ENCODE data around the gene TAS2R30. TPM values are rescaled to one million over a fixed set of nuclear protein-coding genes. Genes with fewer than 3 reads are reported as not detected.
"Not testable (repeated sequence)": the region's sequence is repeated elsewhere in the genome, so short reads cannot be mapped to it uniquely, and the experiment has no call there.

Gene TAS2R30
- total RNA-seq, 1 donor = 9.1 TPM

GRCh38 chr12:11106288-11106687 lies 28.2 kb downstream of the TAS2R30 start:
- no peak for DNase-seq (ENCODE audit: low read depth)
- no peak for TF ChIP-seq CTCF (IDR thresholded peaks at IDR 0.05; ENCODE audit: insufficient read depth, low read depth, low read length)
- H3K4me3 ChIP-seq (ENCODE audit: low read depth, low read length) = no peak overlapping the region

- DNase-seq (ENCODE audit: low read depth) = no peak
- no peak for TF ChIP-seq CTCF (IDR thresholded peaks at IDR 0.05; ENCODE audit: insufficient read depth, low read depth, low read length)
- no peak overlapping the region for H3K4me3 ChIP-seq (ENCODE audit: low read depth, low read length)
Measured at GRCh38 chr12:11105546-11105945, 28.9 kb downstream of the TAS2R30 start.

GRCh38 chr12:11094910-11095309 lies 39.5 kb downstream of the TAS2R30 start:
- DNase-seq (ENCODE audit: low read depth); H3K4me3 ChIP-seq (ENCODE audit: low read depth, low read length): not testable (repeated sequence)

- no peak for TF ChIP-seq CTCF (IDR thresholded peaks at IDR 0.05; ENCODE audit: insufficient read depth, low read depth, low read length)
- no peak for DNase-seq (ENCODE audit: low read depth)
Measured at GRCh38 chr12:11092128-11092527, 42.3 kb downstream of the TAS2R30 start, which contains the start of gene TAS2R43. TAS2R43 (minus strand) TSS chr12:11092313; CDS start chr12:11092229, 84 bp downstream.

GRCh38 chr12:11089246-11089645 lies 45.2 kb downstream of the TAS2R30 start:
- no peak for TF ChIP-seq CTCF (IDR thresholded peaks at IDR 0.05; ENCODE audit: insufficient read depth, low read depth, low read length)
- DNase-seq (ENCODE audit: low read depth) = no peak
- H3K4me3 ChIP-seq (ENCODE audit: low read depth, low read length) = no peak overlapping the region

More at GRCh38 chr12:11092128-11092527, 42.3 kb downstream of the TAS2R30 start, which contains the start of gene TAS2R43:
- H3K4me3 ChIP-seq (ENCODE audit: low read depth, low read length) = no peak within 1 kb of the TSS

GRCh38 chr12:11085419-11085818 lies 49.0 kb downstream of the TAS2R30 start:
- no peak for TF ChIP-seq CTCF (IDR thresholded peaks at IDR 0.05; ENCODE audit: insufficient read depth, low read depth, low read length)
- no peak for DNase-seq (ENCODE audit: low read depth)
- no peak overlapping the region for H3K4me3 ChIP-seq (ENCODE audit: low read depth, low read length)

Small RNA genes lying within 50 kb of the gene (small RNA-seq; reads per million reads assigned to genes)
- gene AC018630.1 = not detected

Other genes starting within 250 kb of the TAS2R30 start
- gene TAS2R13, start 225.1 kb downstream of the TAS2R30 start, total RNA-seq = 3.0 and 3.9 TPM in 2 replicates
- gene PRH2, start 205.4 kb downstream of the TAS2R30 start, total RNA-seq = 0.32 and 0.43 TPM in 2 replicates
- gene TAS2R14, start 195.4 kb downstream of the TAS2R30 start, total RNA-seq = 4.5 and 6.9 TPM in 2 replicates
- gene TAS2R50, start 147.7 kb downstream of the TAS2R30 start, total RNA-seq = 5.8 and 7.3 TPM in 2 replicates
- 5.2 and 5.5 TPM in 2 replicates for gene TAS2R20, start 136.3 kb downstream of the TAS2R30 start, total RNA-seq
- 4.8 and 7.8 TPM in 2 replicates for gene TAS2R19, start 112.0 kb downstream of the TAS2R30 start, total RNA-seq
- gene TAS2R31, start 103.2 kb downstream of the TAS2R30 start, total RNA-seq = 7.3 and 8.4 TPM in 2 replicates
- 4.2 and 4.3 TPM in 2 replicates for gene TAS2R46, start 72.3 kb downstream of the TAS2R30 start, total RNA-seq
- gene TAS2R43, start 42.3 kb downstream of the TAS2R30 start, total RNA-seq = 3.5 and 4.5 TPM in 2 replicates
- 7.3 and 7.4 TPM in 2 replicates for gene SMIM10L1, start 36.5 kb upstream of the TAS2R30 start, total RNA-seq
- not detected in 2 replicates for gene TAS2R42, start 52.3 kb upstream of the TAS2R30 start, total RNA-seq
- gene PRB3, start 135.1 kb upstream of the TAS2R30 start, total RNA-seq = not detected in 2 replicates
- not detected in 2 replicates for gene PRB4, start 175.8 kb upstream of the TAS2R30 start, total RNA-seq